ENCODE measurements around the gene C15orf40. TPM values are rescaled to one million over a fixed set of nuclear protein-coding genes. Genes with fewer than 3 reads are reported as not detected.

Gene C15orf40
- total and polyA plus RNA-seq, 2 of the 13 experiments (the other 11 are each of a cell fraction or from before 2014, with no cell fraction given), result 24.0 to 26.3 TPM

- peak; percentile 0; the same call in 1 of the 2 replicates for TF ChIP-seq SIN3B (IDR thresholded peaks at IDR 0.05; ENCODE audit: low read length)
- TF ChIP-seq ZNF414 (CRISPR knock-in tag; IDR thresholded peaks at IDR 0.05), result peak; percentile 46; the same call in 1 of the 2 replicates
- TF ChIP-seq MAF1 (CRISPR knock-in tag; IDR thresholded peaks at IDR 0.05; ENCODE audit: borderline replicate concordance), result no peak
- TF ChIP-seq, protein P1, sequence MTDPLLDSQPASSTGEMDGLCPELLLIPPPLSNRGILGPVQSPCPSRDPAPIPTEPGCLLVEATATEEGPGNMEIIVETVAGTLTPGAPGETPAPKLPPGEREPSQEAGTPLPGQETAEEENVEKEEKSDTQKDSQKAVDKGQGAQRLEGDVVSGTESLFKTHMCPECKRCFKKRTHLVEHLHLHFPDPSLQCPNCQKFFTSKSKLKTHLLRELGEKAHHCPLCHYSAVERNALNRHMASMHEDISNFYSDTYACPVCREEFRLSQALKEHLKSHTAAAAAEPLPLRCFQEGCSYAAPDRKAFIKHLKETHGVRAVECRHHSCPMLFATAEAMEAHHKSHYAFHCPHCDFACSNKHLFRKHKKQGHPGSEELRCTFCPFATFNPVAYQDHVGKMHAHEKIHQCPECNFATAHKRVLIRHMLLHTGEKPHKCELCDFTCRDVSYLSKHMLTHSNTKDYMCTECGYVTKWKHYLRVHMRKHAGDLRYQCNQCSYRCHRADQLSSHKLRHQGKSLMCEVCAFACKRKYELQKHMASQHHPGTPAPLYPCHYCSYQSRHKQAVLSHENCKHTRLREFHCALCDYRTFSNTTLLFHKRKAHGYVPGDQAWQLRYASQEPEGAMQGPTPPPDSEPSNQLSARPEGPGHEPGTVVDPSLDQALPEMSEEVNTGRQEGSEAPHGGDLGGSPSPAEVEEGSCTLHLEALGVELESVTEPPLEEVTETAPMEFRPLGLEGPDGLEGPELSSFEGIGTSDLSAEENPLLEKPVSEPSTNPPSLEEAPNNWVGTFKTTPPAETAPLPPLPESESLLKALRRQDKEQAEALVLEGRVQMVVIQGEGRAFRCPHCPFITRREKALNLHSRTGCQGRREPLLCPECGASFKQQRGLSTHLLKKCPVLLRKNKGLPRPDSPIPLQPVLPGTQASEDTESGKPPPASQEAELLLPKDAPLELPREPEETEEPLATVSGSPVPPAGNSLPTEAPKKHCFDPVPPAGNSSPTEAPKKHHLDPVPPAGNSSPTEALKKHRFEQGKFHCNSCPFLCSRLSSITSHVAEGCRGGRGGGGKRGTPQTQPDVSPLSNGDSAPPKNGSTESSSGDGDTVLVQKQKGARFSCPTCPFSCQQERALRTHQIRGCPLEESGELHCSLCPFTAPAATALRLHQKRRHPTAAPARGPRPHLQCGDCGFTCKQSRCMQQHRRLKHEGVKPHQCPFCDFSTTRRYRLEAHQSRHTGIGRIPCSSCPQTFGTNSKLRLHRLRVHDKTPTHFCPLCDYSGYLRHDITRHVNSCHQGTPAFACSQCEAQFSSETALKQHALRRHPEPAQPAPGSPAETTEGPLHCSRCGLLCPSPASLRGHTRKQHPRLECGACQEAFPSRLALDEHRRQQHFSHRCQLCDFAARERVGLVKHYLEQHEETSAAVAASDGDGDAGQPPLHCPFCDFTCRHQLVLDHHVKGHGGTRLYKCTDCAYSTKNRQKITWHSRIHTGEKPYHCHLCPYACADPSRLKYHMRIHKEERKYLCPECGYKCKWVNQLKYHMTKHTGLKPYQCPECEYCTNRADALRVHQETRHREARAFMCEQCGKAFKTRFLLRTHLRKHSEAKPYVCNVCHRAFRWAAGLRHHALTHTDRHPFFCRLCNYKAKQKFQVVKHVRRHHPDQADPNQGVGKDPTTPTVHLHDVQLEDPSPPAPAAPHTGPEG (CRISPR knock-in tag; IDR thresholded peaks at IDR 0.05), result peak; percentile 59; the same call in 1 of the 2 replicates
- TF ChIP-seq SMARCE1 (IDR thresholded peaks at IDR 0.05; ENCODE audit: borderline replicate concordance), result no peak
- no peak for TF ChIP-seq RBAK (CRISPR knock-in tag; IDR thresholded peaks at IDR 0.05)
- TF ChIP-seq ZNF605 (CRISPR knock-in tag; IDR thresholded peaks at IDR 0.05), result peak; percentile 72
- TF ChIP-seq SALL1 (CRISPR knock-in tag; IDR thresholded peaks at IDR 0.05), result peak; percentile 86
- 0 out of 2 replicates have a peak, but pooled peaks have one; percentile 35 for TF ChIP-seq EEA1 (CRISPR knock-in tag; IDR thresholded peaks at IDR 0.05; ENCODE audit: borderline replicate concordance)
- TF ChIP-seq UBTF (CRISPR knock-in tag; IDR thresholded peaks at IDR 0.05), result 0 out of 2 replicates have a peak, but pooled peaks have one; percentile 32
- peak; percentile 74; the same call in 1 of the 2 replicates for TF ChIP-seq ZNF614 (CRISPR knock-in tag; IDR thresholded peaks at IDR 0.05; ENCODE audit: borderline replicate concordance)
- TF ChIP-seq MLXIP (CRISPR knock-in tag; IDR thresholded peaks at IDR 0.05; ENCODE audit: borderline replicate concordance), result peak; percentile 66; the same call in 1 of the 2 replicates
- no peak for TF ChIP-seq ZNF7 (CRISPR knock-in tag; IDR thresholded peaks at IDR 0.05)
- TF ChIP-seq GZF1 (CRISPR knock-in tag; IDR thresholded peaks at IDR 0.05), result no peak
- TF ChIP-seq JUNB (CRISPR knock-in tag; IDR thresholded peaks at IDR 0.05; ENCODE audit: borderline replicate concordance), result peak; percentile 81
- peak; percentile 73 for TF ChIP-seq TOPORS (CRISPR knock-in tag; IDR thresholded peaks at IDR 0.05)
- TF ChIP-seq PHB2 (IDR thresholded peaks at IDR 0.05; ENCODE audit: partially characterized antibody), result no peak
Observed at GRCh38 chr15:82985688-82986441, 25.6 kb downstream of the C15orf40 start, which contains the start of gene RAMAC (continued).

All from HepG2 (cell line).